ENCODE data around the gene KLHL29. TPM values are rescaled to one million over a fixed set of nuclear protein-coding genes. Genes with fewer than 3 reads are reported as not detected.

KLHL29 gene
- total RNA-seq, 1 donor from 2014 or later = 5.0 TPM

DNA sequence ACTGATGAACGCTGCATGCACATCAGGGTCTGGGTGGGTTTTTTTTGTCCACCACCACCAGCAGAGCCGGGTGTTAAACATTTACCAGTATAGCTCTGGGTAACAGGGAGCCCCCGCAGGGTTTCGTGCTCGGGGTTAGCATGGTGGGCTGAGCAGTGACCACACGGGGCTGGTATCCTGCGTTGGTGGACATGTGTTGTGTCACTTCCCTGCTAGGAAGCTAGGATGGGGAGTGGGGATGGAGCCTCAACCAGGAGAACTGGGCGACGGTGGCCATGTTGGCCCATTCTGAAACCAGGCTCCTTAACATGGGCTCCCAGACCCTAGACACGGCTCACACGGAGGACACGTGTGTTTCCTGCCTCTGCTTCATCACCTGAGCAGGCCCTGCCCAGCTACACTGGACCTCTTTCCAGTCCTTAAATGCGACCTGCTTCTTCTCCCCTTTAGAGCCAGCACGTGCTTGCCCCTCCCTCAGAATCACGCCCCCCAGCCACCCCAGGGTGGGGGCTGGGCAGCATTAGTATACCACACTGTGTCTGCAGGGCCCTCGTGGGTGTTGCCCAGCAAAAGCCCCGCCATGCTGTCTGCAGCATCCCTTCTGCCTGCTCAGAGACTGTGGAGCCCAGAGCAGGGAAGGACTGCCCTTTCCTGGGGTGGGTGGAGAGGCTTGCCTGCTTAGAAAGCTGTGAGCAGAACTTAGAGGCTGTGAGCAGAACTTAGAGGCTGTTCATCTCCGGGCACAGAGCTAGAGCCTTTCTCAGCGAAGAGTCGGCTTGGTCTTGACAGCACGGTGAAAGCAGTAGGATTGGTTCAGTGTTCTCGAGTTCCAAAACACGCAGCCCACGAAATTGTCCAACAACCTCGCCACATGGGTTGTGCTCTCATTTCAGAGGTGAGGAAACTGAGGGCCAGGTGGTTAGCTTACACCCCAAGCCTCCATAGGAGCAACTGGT lies 142.1 kb downstream of the KLHL29 start:
- H3K27me3 Mint-ChIP-seq (ENCODE audit: unreplicated experiment) = no peaks in the 10 kb centered on the region

DNA sequence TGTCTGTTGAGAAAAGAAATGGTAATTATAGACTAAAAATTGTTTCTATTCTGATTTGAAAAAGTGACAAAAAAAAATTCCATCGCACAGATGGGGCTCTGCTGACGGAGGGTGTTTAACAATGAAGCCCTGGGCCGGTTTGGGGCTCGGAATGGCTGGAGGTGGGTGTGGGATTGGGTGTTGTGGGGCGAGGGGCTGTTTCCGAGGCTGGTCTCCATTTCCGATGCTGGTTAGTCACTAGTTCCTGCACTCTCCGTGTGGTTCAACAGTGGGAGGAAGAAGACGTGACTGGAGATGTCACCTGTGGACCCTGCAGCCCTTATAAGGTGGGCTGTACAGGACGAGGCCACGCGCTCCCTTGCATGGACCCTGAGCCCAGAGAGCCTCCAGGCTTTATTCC lies 143.2 kb downstream of the KLHL29 start:
- no peak overlapping the region for H3K27ac Mint-ChIP-seq (ENCODE audit: unreplicated experiment)
- no peaks in the 10 kb centered on the region for H3K36me3 Mint-ChIP-seq (ENCODE audit: unreplicated experiment)
- DNase-seq (ENCODE audit: extremely low spot score, unreplicated experiment) = no peak
- no peaks in the 10 kb centered on the region for H3K9me3 Mint-ChIP-seq (ENCODE audit: unreplicated experiment)
- H3K27me3 Mint-ChIP-seq (ENCODE audit: unreplicated experiment) = no peaks in the 10 kb centered on the region
- TF ChIP-seq, protein P1, sequence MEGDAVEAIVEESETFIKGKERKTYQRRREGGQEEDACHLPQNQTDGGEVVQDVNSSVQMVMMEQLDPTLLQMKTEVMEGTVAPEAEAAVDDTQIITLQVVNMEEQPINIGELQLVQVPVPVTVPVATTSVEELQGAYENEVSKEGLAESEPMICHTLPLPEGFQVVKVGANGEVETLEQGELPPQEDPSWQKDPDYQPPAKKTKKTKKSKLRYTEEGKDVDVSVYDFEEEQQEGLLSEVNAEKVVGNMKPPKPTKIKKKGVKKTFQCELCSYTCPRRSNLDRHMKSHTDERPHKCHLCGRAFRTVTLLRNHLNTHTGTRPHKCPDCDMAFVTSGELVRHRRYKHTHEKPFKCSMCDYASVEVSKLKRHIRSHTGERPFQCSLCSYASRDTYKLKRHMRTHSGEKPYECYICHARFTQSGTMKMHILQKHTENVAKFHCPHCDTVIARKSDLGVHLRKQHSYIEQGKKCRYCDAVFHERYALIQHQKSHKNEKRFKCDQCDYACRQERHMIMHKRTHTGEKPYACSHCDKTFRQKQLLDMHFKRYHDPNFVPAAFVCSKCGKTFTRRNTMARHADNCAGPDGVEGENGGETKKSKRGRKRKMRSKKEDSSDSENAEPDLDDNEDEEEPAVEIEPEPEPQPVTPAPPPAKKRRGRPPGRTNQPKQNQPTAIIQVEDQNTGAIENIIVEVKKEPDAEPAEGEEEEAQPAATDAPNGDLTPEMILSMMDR (IDR thresholded peaks at IDR 0.05) = no peak
- peaks cover 25% of the 10 kb centered on the region for H3K4me1 Mint-ChIP-seq (ENCODE audit: unreplicated experiment)
- H3K4me3 Mint-ChIP-seq (ENCODE audit: unreplicated experiment) = no peak overlapping the region

More for the DNA sequence above, 142.1 kb downstream of the KLHL29 start:
- no peak overlapping the region for H3K27ac Mint-ChIP-seq (ENCODE audit: unreplicated experiment)
- no peak for DNase-seq (ENCODE audit: extremely low spot score, unreplicated experiment)
- no peaks in the 10 kb centered on the region for H3K9me3 Mint-ChIP-seq (ENCODE audit: unreplicated experiment)
- H3K4me3 Mint-ChIP-seq (ENCODE audit: unreplicated experiment) = no peak overlapping the region
- no peaks in the 10 kb centered on the region for H3K36me3 Mint-ChIP-seq (ENCODE audit: unreplicated experiment)
- TF ChIP-seq, protein P1 (IDR thresholded peaks at IDR 0.05) = no peak
- H3K4me1 Mint-ChIP-seq (ENCODE audit: unreplicated experiment) = peaks cover 17% of the 10 kb centered on the region

DNA sequence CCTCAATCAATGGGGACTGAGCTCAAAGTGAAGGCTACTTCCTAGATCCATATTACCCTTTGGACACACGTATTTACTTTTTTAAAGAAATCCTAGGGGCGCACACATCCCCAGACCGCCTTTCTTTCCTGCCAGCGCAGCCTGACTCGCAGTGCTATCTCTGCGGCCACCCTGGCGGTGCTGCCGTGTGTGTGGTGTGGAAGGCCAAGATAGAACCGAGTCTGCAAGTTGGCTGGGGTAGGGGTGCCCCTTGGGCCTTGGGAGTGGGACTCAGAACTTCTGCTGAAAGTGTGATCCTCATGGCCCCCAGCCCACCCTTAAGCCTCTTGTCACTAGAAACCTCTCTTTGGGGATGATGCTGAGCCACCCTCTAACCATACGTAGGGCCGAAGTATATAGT lies 143.7 kb downstream of the KLHL29 start:
- no peaks in the 10 kb centered on the region for H3K27me3 Mint-ChIP-seq (ENCODE audit: unreplicated experiment)
- no peaks in the 10 kb centered on the region for H3K9me3 Mint-ChIP-seq (ENCODE audit: unreplicated experiment)
- DNase-seq (ENCODE audit: extremely low spot score, unreplicated experiment) = no peak
- no peaks in the 10 kb centered on the region for H3K36me3 Mint-ChIP-seq (ENCODE audit: unreplicated experiment)
- peaks cover 25% of the 10 kb centered on the region for H3K4me1 Mint-ChIP-seq (ENCODE audit: unreplicated experiment)
- TF ChIP-seq, protein P1 (IDR thresholded peaks at IDR 0.05) = no peak
- no peak overlapping the region for H3K27ac Mint-ChIP-seq (ENCODE audit: unreplicated experiment)
- H3K4me3 Mint-ChIP-seq (ENCODE audit: unreplicated experiment) = no peak overlapping the region

DNA sequence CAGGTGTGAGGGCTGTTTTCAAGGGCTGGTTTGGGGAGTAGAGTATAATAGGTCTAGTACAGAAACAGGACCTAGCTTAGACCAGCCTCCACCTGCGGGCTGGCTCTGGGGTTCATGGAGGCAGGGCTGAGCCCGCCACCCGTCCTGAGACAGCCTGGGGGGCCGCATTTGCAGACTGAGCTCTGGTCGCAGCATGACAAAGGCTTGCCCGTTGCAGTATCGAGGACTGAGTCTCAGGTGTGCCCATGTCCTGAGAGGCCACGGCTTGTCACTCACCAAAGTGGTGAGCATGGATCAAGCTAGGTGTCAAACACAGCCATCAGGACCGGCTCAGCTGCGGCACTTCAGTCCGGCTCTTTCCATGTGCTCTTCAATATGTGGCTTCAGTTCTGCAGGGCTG lies 144.7 kb downstream of the KLHL29 start:
- H3K27me3 Mint-ChIP-seq (ENCODE audit: unreplicated experiment) = no peaks in the 10 kb centered on the region
- H3K4me1 Mint-ChIP-seq (ENCODE audit: unreplicated experiment) = peaks cover 16% of the 10 kb centered on the region
- no peak overlapping the region for H3K27ac Mint-ChIP-seq (ENCODE audit: unreplicated experiment)
- no peak for DNase-seq (ENCODE audit: extremely low spot score, unreplicated experiment)
- TF ChIP-seq, protein P1 (IDR thresholded peaks at IDR 0.05) = no peak
- H3K9me3 Mint-ChIP-seq (ENCODE audit: unreplicated experiment) = no peaks in the 10 kb centered on the region
- H3K36me3 Mint-ChIP-seq (ENCODE audit: unreplicated experiment) = no peaks in the 10 kb centered on the region
- H3K4me3 Mint-ChIP-seq (ENCODE audit: unreplicated experiment) = no peak overlapping the region

DNA sequence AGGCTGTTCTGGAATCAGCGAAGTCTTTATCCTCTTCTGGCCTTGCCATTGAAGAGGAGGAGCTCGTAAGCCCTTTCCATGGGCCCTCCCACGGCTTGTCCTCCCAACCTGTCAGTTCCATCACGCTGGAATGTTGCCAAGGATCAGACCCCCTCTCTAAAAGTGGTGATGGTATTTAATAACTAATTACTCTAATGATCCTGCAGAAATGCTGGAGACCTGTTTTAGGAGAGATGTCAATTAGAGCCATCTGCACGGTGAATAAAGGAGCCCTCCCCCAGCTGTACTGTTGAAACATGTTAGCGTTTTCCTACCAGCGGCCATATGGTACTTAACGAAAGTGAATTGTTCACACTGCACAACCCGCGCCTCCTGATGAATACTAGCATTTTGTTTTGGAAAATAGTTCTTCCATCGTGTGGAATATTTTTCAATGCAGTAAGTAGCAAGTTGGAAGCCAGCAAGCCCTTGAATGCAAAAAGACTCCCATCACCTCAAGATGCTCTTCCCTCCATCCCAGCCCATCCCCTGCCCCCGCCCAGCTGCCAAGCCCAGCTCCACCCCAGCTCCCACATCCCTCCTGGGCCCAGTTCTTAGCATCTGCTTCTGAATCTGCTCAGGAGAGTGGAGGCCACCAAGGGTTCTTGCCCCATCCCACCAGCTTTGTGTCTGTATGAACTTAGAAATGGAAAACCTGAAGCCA lies 145.4 kb downstream of the KLHL29 start:
- DNase-seq (ENCODE audit: extremely low spot score, unreplicated experiment) = no peak
- Mint-ChIP-seq H3K36me3 (ENCODE audit: unreplicated experiment) (no peaks in the 10 kb centered on the region), H3K9me3 (ENCODE audit: unreplicated experiment) (no peaks in the 10 kb centered on the region), H3K27me3 (ENCODE audit: unreplicated experiment) (no peaks in the 10 kb centered on the region), H3K27ac (ENCODE audit: unreplicated experiment) (no peak overlapping the region), H3K4me1 (ENCODE audit: unreplicated experiment) (peaks cover 9% of the 10 kb centered on the region), H3K4me3 (ENCODE audit: unreplicated experiment) (no peak overlapping the region)
- TF ChIP-seq, protein P1 (IDR thresholded peaks at IDR 0.05) = no peak
